ENCODE data around the gene RAD54L2. TPM values are rescaled to one million over a fixed set of nuclear protein-coding genes. Genes with fewer than 3 reads are reported as not detected.

Gene RAD54L2
- polyA plus RNA-seq, 3 donors, result 3.6 to 7.3 (median 3.6) TPM

GRCh38 chr3:51581524-51581923, 43.0 kb downstream of the RAD54L2 start:
- H3K9ac ChIP-seq (ENCODE audit: insufficient read depth, low read length, poor library complexity, severe bottlenecking), result no peak overlapping the region
- intact Hi-C loops (cut with micrococcal nuclease), result no loop called here
- H3K9me3 Mint-ChIP-seq, result peaks cover 0 to 3% (median 0%) of the 10 kb centered on the region in 7 donors
- no peak overlapping the region for H2AFZ ChIP-seq (ENCODE audit: insufficient read depth, low read depth, low read length, poor library complexity, severe bottlenecking)
- TF ChIP-seq CTCF (IDR thresholded peaks at IDR 0.05), result no peak
- peaks cover 39 to 44% of the 10 kb centered on the region in 2 donors for H3K36me3 Mint-ChIP-seq
- no peaks in the 10 kb centered on the region for H3K27me3 Mint-ChIP-seq (ENCODE audit: low read depth in 3 of 3)
- H3K4me3 ChIP-seq (replicated peaks in 1 of 3; ENCODE audit: low read depth in 2 of 3, low read length in 3 of 3), result no peak overlapping the region
- no peak overlapping the region for H3K4me2 ChIP-seq (replicated peaks; ENCODE audit: extremely low read depth, low read length, poor library complexity, severe bottlenecking)
- H3K79me2 ChIP-seq (ENCODE audit: insufficient read depth, low read length), result peaks cover 3% of the 10 kb centered on the region
- peak overlapping the region in 1 of 2 donors; percentile 20 for H3K27ac ChIP-seq (ENCODE audit: low read depth in 1 of 2, low read length in 2 of 2)
- peaks cover 0 to 48% of the 10 kb centered on the region in 2 donors for H3K36me3 ChIP-seq (replicated peaks in 1 of 2; ENCODE audit: control insufficient read depth in 1 of 2, insufficient read depth in 2 of 2, low read length in 2 of 2)
- H3K27ac Mint-ChIP-seq, result peak overlapping the region in 5 of 7 donors; percentile 11 to 33 (median 23)
- peaks cover 3% of the 10 kb centered on the region for H3K4me1 Mint-ChIP-seq
- no peaks in the 10 kb centered on the region for H3K27me3 ChIP-seq (ENCODE audit: control insufficient read depth in 2 of 2, insufficient read depth in 2 of 2, low read length in 2 of 2)
- H3K9me3 ChIP-seq (replicated peaks in 1 of 2; ENCODE audit: control insufficient read depth in 1 of 2, insufficient read depth in 1 of 2, low read length in 2 of 2), result no peaks in the 10 kb centered on the region
- no peaks in the 10 kb centered on the region for H3K4me1 ChIP-seq (ENCODE audit: control insufficient read depth in 1 of 2, insufficient read depth in 2 of 2, low read length in 2 of 2)
- 100% methylated on average over 4 of the region's 4 CpGs for WGBS (ENCODE audit: insufficient coverage)
- H3K4me3 Mint-ChIP-seq, result no peak overlapping the region
- no peak for DNase-seq
- H4K20me1 ChIP-seq (ENCODE audit: insufficient read depth, low read length), result peaks cover 11% of the 10 kb centered on the region

GRCh38 chr3:51585197-51585596, 46.7 kb downstream of the RAD54L2 start:
- peaks cover 7% of the 10 kb centered on the region for H3K4me1 Mint-ChIP-seq
- peaks cover under 1 to 43% of the 10 kb centered on the region in 2 donors for H3K36me3 ChIP-seq (replicated peaks in 1 of 2; ENCODE audit: control insufficient read depth in 1 of 2, insufficient read depth in 2 of 2, low read length in 2 of 2)
- H3K4me1 ChIP-seq (ENCODE audit: control insufficient read depth in 1 of 2, insufficient read depth in 2 of 2, low read length in 2 of 2), result no peaks in the 10 kb centered on the region
- intact Hi-C loops (cut with micrococcal nuclease), result no loop called here
- no peak overlapping the region for H3K4me3 Mint-ChIP-seq
- TF ChIP-seq CTCF (IDR thresholded peaks at IDR 0.05), result no peak
- WGBS (ENCODE audit: insufficient coverage), result 92% methylated on average over 2 of the region's 4 CpGs
- no peak overlapping the region for H3K4me3 ChIP-seq (replicated peaks in 1 of 3; ENCODE audit: low read depth in 2 of 3, low read length in 3 of 3)
- no peak overlapping the region for H2AFZ ChIP-seq (ENCODE audit: insufficient read depth, low read depth, low read length, poor library complexity, severe bottlenecking)
- no peak overlapping the region for H3K27ac ChIP-seq (ENCODE audit: low read depth in 1 of 2, low read length in 2 of 2)
- H3K27ac Mint-ChIP-seq, result peak overlapping the region in 1 of 7 donors; percentile 68
- no peaks in the 10 kb centered on the region for H3K9me3 Mint-ChIP-seq
- H3K79me2 ChIP-seq (ENCODE audit: insufficient read depth, low read length), result no peaks in the 10 kb centered on the region
- H3K36me3 Mint-ChIP-seq, result peaks cover 29 to 37% of the 10 kb centered on the region in 2 donors
- H3K9me3 ChIP-seq (replicated peaks in 1 of 2; ENCODE audit: control insufficient read depth in 1 of 2, insufficient read depth in 1 of 2, low read length in 2 of 2), result no peaks in the 10 kb centered on the region
- no peak overlapping the region for H3K4me2 ChIP-seq (replicated peaks; ENCODE audit: extremely low read depth, low read length, poor library complexity, severe bottlenecking)
- H4K20me1 ChIP-seq (ENCODE audit: insufficient read depth, low read length), result peaks cover 3% of the 10 kb centered on the region
- no peak for DNase-seq
- H3K9ac ChIP-seq (ENCODE audit: insufficient read depth, low read length, poor library complexity, severe bottlenecking), result no peak overlapping the region
- no peaks in the 10 kb centered on the region for H3K27me3 Mint-ChIP-seq (ENCODE audit: low read depth in 3 of 3)
- no peaks in the 10 kb centered on the region for H3K27me3 ChIP-seq (ENCODE audit: control insufficient read depth in 2 of 2, insufficient read depth in 2 of 2, low read length in 2 of 2)

Measured in CD14-positive monocyte (primary cell).